Thyroid gland (tissue), 4 donors: Measurements from ENCODE around the gene SELENON.

Experiments used
- POLR2A ChIP-seq, 2 donors: fragments of 450-650 bp; IDR thresholded peaks; one replicate each; pipeline ENCODE4 v1.6.1; 2017; ENCODE audit warnings: antibody characterized with exemption in 2 of 2, mild to moderate bottlenecking in 2 of 2, moderate library complexity in 1 of 2
- TF ChIP-seq, protein P1 (sequence below), 6 experiments: fragments of 200-600 bp in 3 of 6; fragments of 450-650 bp in 3 of 6; sonication (generic) in 3 of 6; IDR thresholded peaks; one replicate each; pipeline ENCODE4 v1.5.1; 2016 to 2019; ENCODE audit warnings: antibody characterized with exemption in 6 of 6, mild to moderate bottlenecking in 2 of 6, inconsistent platforms in 1 of 6, moderate library complexity in 1 of 6

DNA sequence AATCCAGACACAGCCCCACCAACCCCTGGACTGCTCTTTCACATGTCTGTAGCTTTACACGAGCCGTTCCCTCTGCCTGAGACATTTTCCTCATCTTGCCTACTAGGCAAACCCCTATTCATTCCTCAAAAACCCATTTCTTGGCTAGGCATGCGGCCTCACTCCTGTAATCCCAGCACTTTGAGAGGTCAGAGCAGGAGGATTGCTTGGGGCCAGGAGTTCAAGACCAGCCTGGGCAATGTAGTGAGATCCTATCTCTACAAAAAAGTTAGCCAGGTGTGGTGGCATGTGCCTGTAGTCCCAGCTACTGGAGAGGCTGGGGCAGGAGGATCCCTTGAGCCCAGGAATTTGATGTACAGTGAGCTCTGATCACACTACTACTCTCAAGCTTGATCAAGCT lies 64.4 kb downstream of the SELENON start:
- TF ChIP-seq, protein P1, sequence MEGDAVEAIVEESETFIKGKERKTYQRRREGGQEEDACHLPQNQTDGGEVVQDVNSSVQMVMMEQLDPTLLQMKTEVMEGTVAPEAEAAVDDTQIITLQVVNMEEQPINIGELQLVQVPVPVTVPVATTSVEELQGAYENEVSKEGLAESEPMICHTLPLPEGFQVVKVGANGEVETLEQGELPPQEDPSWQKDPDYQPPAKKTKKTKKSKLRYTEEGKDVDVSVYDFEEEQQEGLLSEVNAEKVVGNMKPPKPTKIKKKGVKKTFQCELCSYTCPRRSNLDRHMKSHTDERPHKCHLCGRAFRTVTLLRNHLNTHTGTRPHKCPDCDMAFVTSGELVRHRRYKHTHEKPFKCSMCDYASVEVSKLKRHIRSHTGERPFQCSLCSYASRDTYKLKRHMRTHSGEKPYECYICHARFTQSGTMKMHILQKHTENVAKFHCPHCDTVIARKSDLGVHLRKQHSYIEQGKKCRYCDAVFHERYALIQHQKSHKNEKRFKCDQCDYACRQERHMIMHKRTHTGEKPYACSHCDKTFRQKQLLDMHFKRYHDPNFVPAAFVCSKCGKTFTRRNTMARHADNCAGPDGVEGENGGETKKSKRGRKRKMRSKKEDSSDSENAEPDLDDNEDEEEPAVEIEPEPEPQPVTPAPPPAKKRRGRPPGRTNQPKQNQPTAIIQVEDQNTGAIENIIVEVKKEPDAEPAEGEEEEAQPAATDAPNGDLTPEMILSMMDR (IDR thresholded peaks at IDR 0.05), result no peak
- TF ChIP-seq POLR2A (IDR thresholded peaks at IDR 0.05), result no peak
